Liver (tissue), 9 donors: ENCODE measurements around the gene ADAMTS16. TPM values are rescaled to one million over a fixed set of nuclear protein-coding genes. Genes with fewer than 3 reads are reported as not detected.

Experiments used
- DNase-seq: peaks from one replicate; pipeline ENCODE4 v3.0.0-alpha.2; 2017; ENCODE audit warnings: low spot score
- H3K27ac ChIP-seq, 2 donors: one replicate each; pipeline ENCODE4 v1.7.0; 2013; ENCODE audit warnings: inconsistent platforms in 2 of 2, low read length in 2 of 2, control low read depth in 1 of 2, low read depth in 1 of 2, mild to moderate bottlenecking in 1 of 2
- H3K27me3 ChIP-seq, 4 donors: one replicate each; pipeline versions ENCODE4 v1.6.1 to v1.7.0; 2013; ENCODE audit warnings: low read length in 3 of 4, inconsistent platforms in 1 of 4, mild to moderate bottlenecking in 1 of 4, moderate library complexity in 1 of 4; ENCODE audit not compliant: control insufficient read depth in 4 of 4, insufficient read depth in 4 of 4
- H3K36me3 ChIP-seq, 4 donors: one replicate each; pipeline versions ENCODE4 v1.6.1 to v1.7.0; 2013; ENCODE audit warnings: low read length in 3 of 4, mild to moderate bottlenecking in 3 of 4, low read depth in 1 of 4, moderate library complexity in 1 of 4; ENCODE audit not compliant: control insufficient read depth in 4 of 4, insufficient read depth in 3 of 4
- H3K4me1 ChIP-seq, 4 donors: one replicate each; pipeline versions ENCODE4 v1.6.1 to v1.7.0; 2013; ENCODE audit warnings: low read length in 3 of 4, mild to moderate bottlenecking in 3 of 4, moderate library complexity in 1 of 4; ENCODE audit not compliant: control insufficient read depth in 4 of 4, insufficient read depth in 4 of 4
- H3K4me3 ChIP-seq, 3 donors: one replicate each; pipeline versions ENCODE4 v1.6.1 to v1.7.0; 2013; ENCODE audit warnings: low read length in 3 of 3, control low read depth in 1 of 3, low read depth in 1 of 3, mild to moderate bottlenecking in 1 of 3
- H3K9ac ChIP-seq, 2 donors: one replicate each; pipeline ENCODE4 v1.7.0; 2013; ENCODE audit warnings: low read length in 2 of 2, mild to moderate bottlenecking in 2 of 2, moderate library complexity in 2 of 2, control low read depth in 1 of 2, low read depth in 1 of 2
- H3K9me3 ChIP-seq, 4 donors: one replicate each; pipeline versions ENCODE4 v1.6.1 to v1.7.0; 2013; ENCODE audit warnings: low read length in 3 of 4; ENCODE audit not compliant: control insufficient read depth in 4 of 4
- CTCF ChIP-seq: fragments of 150-350 bp; IDR thresholded peaks from 2 replicates; pipeline ENCODE4 v1.5.1; 2017; ENCODE audit warnings: improper control_type of control experiment, low read depth, low read length; ENCODE audit not compliant: missing input control
- EGR1 ChIP-seq, 2 donors: IDR thresholded peaks; 2 replicates each; pipeline ENCODE4 v1.6.1; 2016 to 2018; ENCODE audit warnings: antibody characterized with exemption in 2 of 2, low read depth in 2 of 2
- FOXA1 ChIP-seq: IDR thresholded peaks from 2 replicates; pipeline ENCODE4 v1.6.1; 2016; ENCODE audit warnings: antibody characterized with exemption
- GABPA ChIP-seq, 2 donors: IDR thresholded peaks in 1 of 2; conservative IDR thresholded peaks in 1 of 2; 2 replicates each; pipeline ENCODE4 v1.6.1; 2016; ENCODE audit warnings: antibody characterized with exemption in 2 of 2, mild to moderate bottlenecking in 1 of 2, moderate library complexity in 1 of 2
- JUND ChIP-seq, 2 donors: IDR thresholded peaks; 2 replicates each; pipeline ENCODE4 v1.6.1; 2016; ENCODE audit warnings: antibody characterized with exemption in 2 of 2
- MAX ChIP-seq: IDR thresholded peaks from 2 replicates; pipeline ENCODE4 v1.6.1; 2016; ENCODE audit warnings: antibody characterized with exemption
- NR2F2 ChIP-seq: IDR thresholded peaks from 2 replicates; pipeline ENCODE4 v1.6.1; 2016; ENCODE audit warnings: antibody characterized with exemption
- RAD21 ChIP-seq, 2 donors: IDR thresholded peaks; 2 replicates each; pipeline ENCODE4 v1.6.1; 2016; ENCODE audit warnings: antibody characterized with exemption in 2 of 2, mild to moderate bottlenecking in 2 of 2
- RXRA ChIP-seq, 2 donors: IDR thresholded peaks; 2 replicates each; pipeline ENCODE4 v1.6.1; 2017 to 2018; ENCODE audit warnings: antibody characterized with exemption in 2 of 2, mild to moderate bottlenecking in 1 of 2
- SP1 ChIP-seq: IDR thresholded peaks from 2 replicates; pipeline ENCODE4 v1.6.1; 2018; ENCODE audit warnings: antibody characterized with exemption, mild to moderate bottlenecking
- TAF1 ChIP-seq: conservative IDR thresholded peaks from 2 replicates; pipeline ENCODE4 v1.6.1; 2016; ENCODE audit warnings: antibody characterized with exemption, mild to moderate bottlenecking
- WGBS: extraction: QIAGEN DNeasy Blood & Tissue Kit; methylation state at CpG from one replicate; pipeline ENCODE4 v1.1.7; 2013; 5-methylcytosine and 5-hydroxymethylcytosine counted together
- polyA plus RNA-seq, 2 donors: library from polyadenylated mRNA; stranded (reverse) in 1 of 2; unstranded in 1 of 2; fragments of 200-250 nt in 1 of 2; fragments of >200 nt in 1 of 2; fragmentation: Nextera tagmentation in 1 of 2; extraction: Ambion mirVana in 1 of 2; gene quantifications; one replicate each; pipeline versions ENCODE4 v1.2.1 to v1.2.3, GENCODE V29; 2013 to 2015
- total RNA-seq, 2 donors: library from RNA; depleted of rRNA; stranded (reverse); fragments of >200 nt; gene quantifications; one replicate each; pipeline ENCODE4 v1.2.3, GENCODE V29; 2014
- TF ChIP-seq, protein P1 (sequence below): IDR thresholded peaks from 2 replicates; pipeline ENCODE4 v1.6.1; 2016; ENCODE audit warnings: antibody characterized with exemption
- TF ChIP-seq, protein P2 (sequence below): IDR thresholded peaks from 2 replicates; pipeline ENCODE4 v1.6.1; 2016; ENCODE audit warnings: antibody characterized with exemption, mild to moderate bottlenecking
- donor health status: healthy.
- donor health status: healthy.
- donor health status: healthy.
- donor health status: healthy.
- donor health status: healthy.

The ADAMTS16 gene
- total and polyA plus RNA-seq, 4 donors, result under 0.01 to 0.84 TPM; not detected in 2

DNA sequence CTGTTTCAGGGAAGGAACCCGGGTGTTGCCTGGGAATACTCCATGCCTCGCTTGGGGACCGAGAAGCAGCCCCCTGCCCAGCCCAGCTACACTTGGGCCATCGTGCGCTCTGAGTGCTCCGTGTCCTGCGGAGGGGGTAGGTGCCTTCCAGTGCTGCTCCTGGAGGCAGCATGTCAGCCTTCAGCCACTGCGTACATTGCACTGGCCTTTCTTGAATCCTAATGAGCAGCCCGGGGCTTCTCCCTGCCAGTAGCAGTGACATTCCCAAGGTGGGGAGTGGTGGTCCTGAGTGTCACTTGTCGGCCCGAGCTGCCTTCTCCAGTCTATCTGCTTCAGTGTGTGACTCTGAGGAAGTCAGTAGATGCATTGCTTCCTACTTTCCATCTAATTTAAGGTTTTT lies 101.9 kb downstream of the ADAMTS16 start:
- TF ChIP-seq CTCF (no peak), GABPA (IDR thresholded peaks at IDR 0.05 in 1 of 2, conservative IDR thresholded peaks at IDR 0.05 in 1 of 2) (no peak), MAX (no peak), SP1 (no peak), RAD21 (IDR thresholded peaks at IDR 0.05) (no peak), TAF1 (no peak), NR2F2 (no peak), RXRA (IDR thresholded peaks at IDR 0.05) (no peak), JUND (IDR thresholded peaks at IDR 0.05) (no peak), FOXA1 (no peak)
- TF ChIP-seq, protein P1, sequence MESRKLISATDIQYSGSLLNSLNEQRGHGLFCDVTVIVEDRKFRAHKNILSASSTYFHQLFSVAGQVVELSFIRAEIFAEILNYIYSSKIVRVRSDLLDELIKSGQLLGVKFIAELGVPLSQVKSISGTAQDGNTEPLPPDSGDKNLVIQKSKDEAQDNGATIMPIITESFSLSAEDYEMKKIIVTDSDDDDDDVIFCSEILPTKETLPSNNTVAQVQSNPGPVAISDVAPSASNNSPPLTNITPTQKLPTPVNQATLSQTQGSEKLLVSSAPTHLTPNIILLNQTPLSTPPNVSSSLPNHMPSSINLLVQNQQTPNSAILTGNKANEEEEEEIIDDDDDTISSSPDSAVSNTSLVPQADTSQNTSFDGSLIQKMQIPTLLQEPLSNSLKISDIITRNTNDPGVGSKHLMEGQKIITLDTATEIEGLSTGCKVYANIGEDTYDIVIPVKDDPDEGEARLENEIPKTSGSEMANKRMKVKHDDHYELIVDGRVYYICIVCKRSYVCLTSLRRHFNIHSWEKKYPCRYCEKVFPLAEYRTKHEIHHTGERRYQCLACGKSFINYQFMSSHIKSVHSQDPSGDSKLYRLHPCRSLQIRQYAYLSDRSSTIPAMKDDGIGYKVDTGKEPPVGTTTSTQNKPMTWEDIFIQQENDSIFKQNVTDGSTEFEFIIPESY, result no peak
- TF ChIP-seq, protein P2, sequence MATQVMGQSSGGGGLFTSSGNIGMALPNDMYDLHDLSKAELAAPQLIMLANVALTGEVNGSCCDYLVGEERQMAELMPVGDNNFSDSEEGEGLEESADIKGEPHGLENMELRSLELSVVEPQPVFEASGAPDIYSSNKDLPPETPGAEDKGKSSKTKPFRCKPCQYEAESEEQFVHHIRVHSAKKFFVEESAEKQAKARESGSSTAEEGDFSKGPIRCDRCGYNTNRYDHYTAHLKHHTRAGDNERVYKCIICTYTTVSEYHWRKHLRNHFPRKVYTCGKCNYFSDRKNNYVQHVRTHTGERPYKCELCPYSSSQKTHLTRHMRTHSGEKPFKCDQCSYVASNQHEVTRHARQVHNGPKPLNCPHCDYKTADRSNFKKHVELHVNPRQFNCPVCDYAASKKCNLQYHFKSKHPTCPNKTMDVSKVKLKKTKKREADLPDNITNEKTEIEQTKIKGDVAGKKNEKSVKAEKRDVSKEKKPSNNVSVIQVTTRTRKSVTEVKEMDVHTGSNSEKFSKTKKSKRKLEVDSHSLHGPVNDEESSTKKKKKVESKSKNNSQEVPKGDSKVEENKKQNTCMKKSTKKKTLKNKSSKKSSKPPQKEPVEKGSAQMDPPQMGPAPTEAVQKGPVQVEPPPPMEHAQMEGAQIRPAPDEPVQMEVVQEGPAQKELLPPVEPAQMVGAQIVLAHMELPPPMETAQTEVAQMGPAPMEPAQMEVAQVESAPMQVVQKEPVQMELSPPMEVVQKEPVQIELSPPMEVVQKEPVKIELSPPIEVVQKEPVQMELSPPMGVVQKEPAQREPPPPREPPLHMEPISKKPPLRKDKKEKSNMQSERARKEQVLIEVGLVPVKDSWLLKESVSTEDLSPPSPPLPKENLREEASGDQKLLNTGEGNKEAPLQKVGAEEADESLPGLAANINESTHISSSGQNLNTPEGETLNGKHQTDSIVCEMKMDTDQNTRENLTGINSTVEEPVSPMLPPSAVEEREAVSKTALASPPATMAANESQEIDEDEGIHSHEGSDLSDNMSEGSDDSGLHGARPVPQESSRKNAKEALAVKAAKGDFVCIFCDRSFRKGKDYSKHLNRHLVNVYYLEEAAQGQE, result no peak
- DNase-seq, result no peak
- Histone ChIP-seq H3K4me3 (no peak overlapping the region), H3K27me3 (no peaks in the 10 kb centered on the region), H3K36me3 (no peaks in the 10 kb centered on the region), H3K9ac (no peak overlapping the region), H3K4me1 (no peaks in the 10 kb centered on the region), H3K9me3 (no peaks in the 10 kb centered on the region), H3K27ac (no peak overlapping the region)
- WGBS, result 85% methylated on average over 11 of the region's 11 CpGs

DNA sequence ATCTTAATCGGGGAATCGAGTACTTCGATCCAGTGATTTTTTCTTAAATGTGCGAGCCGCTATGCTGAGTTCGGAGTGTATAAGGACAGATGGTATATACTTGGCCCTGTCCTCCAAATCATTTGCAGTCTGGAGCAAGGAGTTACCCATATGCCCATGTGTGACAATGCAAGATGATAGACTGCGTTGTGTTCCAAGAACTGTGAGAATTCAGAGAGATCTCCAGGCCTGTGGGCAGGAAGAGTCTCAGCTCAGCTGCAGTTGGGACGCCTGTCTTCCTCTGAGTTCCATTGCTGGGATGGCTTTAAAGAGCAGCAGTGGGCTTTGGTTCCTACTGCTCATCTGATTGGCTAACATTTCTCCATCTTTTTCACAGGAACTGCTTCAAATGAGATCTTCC lies 106.6 kb downstream of the ADAMTS16 start:
- H3K36me3 ChIP-seq, result no peaks in the 10 kb centered on the region
- H3K27ac ChIP-seq, result no peak overlapping the region
- no peaks in the 10 kb centered on the region for H3K27me3 ChIP-seq
- no peak overlapping the region for H3K4me3 ChIP-seq
- H3K9ac ChIP-seq, result no peak overlapping the region
- no peaks in the 10 kb centered on the region for H3K4me1 ChIP-seq
- H3K9me3 ChIP-seq, result no peaks in the 10 kb centered on the region
- WGBS, result 94% methylated on average over 8 of the region's 8 CpGs
- no peak for DNase-seq
- no peak for TF ChIP-seq EGR1 (IDR thresholded peaks at IDR 0.05; ENCODE audit: low read depth in 2 of 2)
- no peak for TF ChIP-seq JUND (IDR thresholded peaks at IDR 0.05)
- TF ChIP-seq RXRA (IDR thresholded peaks at IDR 0.05), result no peak
- TF ChIP-seq CTCF, result no peak
